Esophagus squamous epithelium (tissue), 4 donors: ENCODE data around the gene MRC1.

Source experiments
- POLR2A ChIP-seq, 4 donors: fragments of 450-650 bp; IDR thresholded peaks; one replicate each; pipeline ENCODE4 v1.6.1; 2017; ENCODE audit warnings: antibody characterized with exemption in 4 of 4, mild to moderate bottlenecking in 4 of 4, moderate library complexity in 3 of 4
- TF ChIP-seq, protein P1 (sequence below), 6 experiments: fragments of 450-650 bp in 4 of 6; fragments of 200-600 bp in 2 of 6; sonication (generic) in 2 of 6; IDR thresholded peaks; one replicate each; pipeline ENCODE4 v1.5.1; 2016 to 2019; ENCODE audit warnings: antibody characterized with exemption in 6 of 6, mild to moderate bottlenecking in 4 of 6, moderate library complexity in 4 of 6

DNA sequence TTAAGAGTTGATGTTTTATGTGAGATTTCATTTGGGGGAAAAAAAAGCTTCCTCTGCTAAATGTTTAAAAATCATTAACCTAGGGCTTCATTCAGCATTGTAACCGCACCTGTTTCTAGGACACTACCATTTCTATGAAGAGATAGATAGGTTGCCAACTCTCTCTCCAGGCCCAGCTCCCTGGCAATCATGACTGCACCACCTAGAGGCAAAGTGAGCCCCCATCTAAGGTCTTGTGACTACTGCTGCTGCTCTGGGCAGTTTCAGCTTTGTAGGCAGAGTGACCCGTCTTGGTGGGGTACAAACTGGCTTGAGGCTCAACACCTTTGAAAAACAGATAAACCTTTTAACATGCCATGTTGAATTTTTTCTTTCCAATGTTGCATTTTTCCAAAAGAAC is 27.3 kb upstream of the MRC1 start:
- TF ChIP-seq, protein P1, sequence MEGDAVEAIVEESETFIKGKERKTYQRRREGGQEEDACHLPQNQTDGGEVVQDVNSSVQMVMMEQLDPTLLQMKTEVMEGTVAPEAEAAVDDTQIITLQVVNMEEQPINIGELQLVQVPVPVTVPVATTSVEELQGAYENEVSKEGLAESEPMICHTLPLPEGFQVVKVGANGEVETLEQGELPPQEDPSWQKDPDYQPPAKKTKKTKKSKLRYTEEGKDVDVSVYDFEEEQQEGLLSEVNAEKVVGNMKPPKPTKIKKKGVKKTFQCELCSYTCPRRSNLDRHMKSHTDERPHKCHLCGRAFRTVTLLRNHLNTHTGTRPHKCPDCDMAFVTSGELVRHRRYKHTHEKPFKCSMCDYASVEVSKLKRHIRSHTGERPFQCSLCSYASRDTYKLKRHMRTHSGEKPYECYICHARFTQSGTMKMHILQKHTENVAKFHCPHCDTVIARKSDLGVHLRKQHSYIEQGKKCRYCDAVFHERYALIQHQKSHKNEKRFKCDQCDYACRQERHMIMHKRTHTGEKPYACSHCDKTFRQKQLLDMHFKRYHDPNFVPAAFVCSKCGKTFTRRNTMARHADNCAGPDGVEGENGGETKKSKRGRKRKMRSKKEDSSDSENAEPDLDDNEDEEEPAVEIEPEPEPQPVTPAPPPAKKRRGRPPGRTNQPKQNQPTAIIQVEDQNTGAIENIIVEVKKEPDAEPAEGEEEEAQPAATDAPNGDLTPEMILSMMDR (IDR thresholded peaks at IDR 0.05), result no peak
- TF ChIP-seq POLR2A (IDR thresholded peaks at IDR 0.05), result no peak
